Stimulated activated CD8-positive, alpha-beta memory T cell treated with anti-CD3 and anti-CD28 coated beads, Interleukin-12 subunit alpha, Interleukin-12 subunit beta, amount 100 ng/mL, for 1 hour (primary cell): Measurements from ENCODE around the gene PPP2R5E.
"Not testable (repeated sequence)": the region's sequence is repeated elsewhere in the genome, so short reads cannot be mapped to it uniquely, and the experiment has no call there.

Experiments used
- DNase-seq: peaks from one replicate; pipeline ENCODE4 v3.0.0-alpha.2; 2020; ENCODE audit warnings: low read depth

PPP2R5E gene

DNA sequence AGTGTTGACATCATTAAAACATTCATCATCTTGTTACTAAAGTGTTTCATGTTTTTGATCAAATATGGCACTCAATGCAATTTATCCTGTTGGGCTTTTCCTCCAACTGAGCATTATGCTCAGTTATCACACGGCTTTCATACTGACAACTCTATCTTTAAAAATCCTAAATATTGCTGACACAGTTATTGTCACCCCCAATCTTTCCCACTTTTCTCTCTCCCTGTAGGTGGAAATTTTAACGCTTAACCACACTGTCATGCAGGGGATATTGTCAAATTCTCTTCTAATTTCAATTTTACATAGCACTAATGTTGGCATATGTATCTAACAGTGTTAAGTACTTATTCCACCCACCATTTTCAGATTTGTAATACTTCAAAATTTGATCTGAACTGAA, 164.7 kb downstream of the PPP2R5E start:
- no peak for DNase-seq

DNA sequence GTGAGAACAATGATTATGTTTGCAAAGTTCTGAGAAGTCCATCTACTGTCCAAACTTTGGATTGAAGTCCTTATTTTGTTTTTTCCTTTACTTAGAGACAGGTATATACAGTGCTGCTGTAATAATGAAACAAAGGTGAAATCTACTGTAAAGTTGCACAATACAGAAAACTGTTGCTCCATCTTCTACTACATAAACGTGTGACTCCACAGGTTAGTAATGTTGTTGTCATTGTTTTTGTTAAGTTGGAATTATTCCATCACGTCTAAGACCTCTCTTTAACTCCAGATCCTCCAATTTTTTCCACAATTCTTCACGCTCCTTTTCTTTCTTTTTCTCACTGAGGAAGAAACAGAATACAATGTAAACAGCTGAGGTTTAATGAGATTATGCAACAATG, 167.4 kb downstream of the PPP2R5E start:
- no peak for DNase-seq

DNA sequence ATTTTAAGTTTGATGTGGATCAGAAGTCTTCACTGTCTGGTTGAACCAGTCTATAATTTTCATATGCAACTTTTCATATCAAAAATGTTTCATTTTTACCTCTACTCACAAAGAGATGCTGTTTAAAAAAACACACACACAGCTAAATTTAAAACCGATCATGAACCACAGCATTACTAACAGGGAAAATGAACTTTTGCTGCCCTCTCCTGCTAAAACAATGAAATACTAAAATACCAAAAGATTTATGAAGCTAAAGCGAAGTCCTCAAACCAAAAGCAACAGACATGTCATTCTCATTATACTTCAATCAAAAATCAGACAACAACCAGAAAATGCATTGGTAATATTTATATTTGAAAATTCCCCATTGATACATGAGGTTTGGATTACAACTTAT, 171.6 kb downstream of the PPP2R5E start:
- not testable (repeated sequence) for DNase-seq

DNA sequence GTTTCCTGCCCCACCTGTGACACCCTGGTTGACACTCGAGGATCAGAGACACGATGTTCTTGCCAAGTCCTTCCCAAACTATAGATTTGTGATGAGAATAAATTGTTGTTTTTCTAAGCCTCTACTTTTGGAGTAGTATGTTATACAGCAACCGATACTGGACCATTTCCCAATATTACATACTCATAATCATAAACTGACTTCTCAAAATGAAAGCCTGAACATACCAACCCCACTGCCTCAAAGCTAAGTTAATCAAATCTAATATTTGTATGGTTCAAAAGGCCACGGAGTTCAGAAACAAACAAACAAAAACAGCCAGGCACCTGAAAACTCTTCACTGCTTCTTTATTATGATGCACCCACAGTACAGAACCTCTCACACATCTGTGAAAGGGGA, 172.1 kb downstream of the PPP2R5E start:
- DNase-seq: no peak

DNA sequence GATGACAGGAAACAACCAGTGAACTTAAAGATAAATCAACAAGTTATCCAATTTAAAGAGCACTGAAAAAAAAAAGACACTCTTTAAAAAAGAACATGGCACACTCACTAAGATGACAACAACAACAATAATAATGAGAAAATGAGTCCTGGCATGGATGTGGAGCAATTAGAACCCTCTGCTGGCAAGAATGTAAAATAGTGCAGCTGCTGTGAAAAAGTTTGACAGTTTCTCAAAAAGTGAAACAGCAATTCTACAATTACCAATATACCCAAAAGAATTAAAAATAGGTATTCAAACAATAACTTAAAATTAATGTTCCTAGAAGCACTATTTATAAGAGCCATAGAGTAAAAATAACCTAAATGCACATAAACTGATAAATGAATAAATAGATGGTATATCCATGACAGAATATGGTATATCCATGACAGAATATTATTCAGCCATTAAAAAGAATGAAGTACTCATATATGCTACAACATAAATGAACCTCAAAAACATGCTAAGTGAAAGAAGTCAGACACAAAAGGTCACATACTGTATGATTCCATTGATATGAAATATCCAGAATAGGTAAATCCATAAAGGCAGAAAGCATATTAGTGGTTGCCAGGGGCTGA, 175.3 kb downstream of the PPP2R5E start:
- DNase-seq: no peak

DNA sequence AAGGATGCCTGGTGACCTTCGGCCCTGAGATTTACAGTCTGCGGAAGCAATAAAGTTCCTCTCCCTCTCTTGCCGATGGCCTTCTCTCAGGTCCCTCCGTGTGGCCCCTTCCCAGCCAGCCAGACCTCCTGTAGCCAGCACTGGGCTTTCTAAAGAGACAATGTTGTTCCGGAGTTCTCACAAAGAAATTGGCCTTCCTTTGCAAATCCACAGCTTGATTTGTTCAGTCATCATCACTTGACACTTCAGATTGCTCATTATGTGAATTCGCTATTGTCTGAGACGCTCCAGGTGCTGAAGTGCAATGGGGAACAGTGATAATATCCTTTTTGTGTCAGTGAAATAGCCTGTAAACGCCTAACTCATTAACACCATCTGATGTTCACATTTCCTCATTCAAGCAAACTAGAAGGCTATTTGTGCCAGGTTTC, 180.8 kb downstream of the PPP2R5E start:
- no peak for DNase-seq

DNA sequence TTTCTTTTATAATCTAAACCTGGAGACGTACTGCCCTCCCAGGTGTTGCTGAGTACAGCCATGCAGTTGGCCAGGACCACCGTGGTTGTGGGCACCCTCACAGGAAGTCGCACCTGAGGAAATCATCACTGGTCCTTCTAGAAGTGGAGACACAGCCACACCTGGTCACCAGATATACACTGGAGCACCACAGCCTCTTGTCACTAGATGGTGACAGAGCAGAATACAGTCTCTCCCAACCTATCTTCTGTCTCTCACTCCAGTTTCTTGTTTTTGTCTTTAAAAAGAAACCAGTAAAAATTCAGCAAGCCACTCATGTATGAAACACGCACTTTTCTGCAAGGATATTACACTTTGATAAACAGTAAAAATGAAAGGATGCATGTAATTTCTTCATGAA, 181.4 kb downstream of the PPP2R5E start:
- no peak for DNase-seq

DNA sequence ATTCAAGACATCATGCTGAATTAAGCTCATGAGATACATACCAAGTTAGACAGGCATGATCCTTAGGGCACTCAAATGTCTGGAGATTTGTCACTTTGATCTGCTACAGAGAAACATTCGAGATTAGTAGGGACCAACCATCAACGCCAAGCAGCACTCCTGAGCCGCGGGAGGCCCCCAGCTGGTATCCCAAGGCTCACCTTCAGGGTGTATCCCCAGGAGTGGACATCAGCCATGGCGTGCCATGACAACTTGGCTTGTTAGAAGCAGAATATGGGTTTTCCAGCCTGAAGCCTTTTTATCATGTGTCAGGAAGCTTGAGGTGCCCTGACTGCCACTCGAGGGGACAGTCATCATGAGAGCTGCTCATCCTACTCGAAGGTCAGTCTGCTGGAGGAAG, 185.3 kb downstream of the PPP2R5E start:
- no peak for DNase-seq

DNA sequence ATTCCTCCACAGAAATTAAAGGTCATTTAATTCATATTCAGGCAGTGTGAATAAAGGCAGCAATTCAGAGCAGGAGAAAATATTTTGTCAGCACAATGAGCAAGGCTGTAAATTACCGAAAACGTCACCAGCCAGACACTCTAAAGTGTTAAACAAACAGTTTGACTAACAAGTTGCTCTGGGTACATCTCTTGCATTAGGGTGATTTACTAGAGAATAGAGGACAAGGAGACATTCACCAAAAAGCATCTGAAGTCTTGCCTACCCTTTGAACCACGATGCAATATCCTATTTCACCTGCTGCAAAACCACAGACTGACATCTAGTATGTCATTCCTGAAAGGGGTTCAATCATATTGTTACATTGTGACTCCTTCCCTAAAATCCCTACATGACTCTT, 197.4 kb downstream of the PPP2R5E start:
- no peak for DNase-seq

DNA sequence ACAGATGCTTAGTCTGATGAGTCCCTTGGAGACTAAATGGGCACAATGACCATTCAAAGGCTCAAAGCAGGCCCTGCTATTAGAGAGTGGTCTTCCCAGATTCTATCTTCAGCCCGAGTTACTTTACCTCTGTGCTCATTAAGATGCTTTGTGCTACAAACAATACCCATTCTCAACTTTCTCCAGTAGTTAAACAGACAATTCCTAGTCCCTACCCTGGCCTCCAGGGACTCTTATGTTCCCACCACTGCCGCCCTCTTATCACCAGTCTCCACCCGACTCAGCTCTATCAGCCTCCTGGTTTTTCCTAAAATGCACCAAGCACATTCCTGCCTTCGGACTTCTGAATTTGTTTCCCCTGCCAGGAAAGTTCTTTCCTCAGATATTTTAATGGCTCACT, 198.8 kb downstream of the PPP2R5E start:
- no peak for DNase-seq

DNA sequence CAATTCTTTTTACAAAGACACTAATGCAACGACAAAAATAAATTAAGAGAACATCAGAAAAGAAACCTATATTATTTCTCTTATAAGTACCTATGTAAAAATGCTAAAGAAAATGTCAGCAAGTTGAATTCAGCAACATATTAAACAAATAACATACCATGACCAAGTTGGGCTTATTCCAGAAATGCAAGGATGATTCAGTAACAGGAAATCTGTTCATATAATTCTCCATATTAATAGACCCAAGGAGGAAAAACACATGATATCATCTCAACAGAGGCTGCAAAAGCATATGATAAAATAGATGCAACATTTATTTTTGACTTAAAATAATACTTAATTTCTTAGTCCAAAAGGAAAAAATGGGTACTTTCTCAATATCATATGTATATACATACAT, 199.3 kb downstream of the PPP2R5E start:
- DNase-seq: no peak

DNA sequence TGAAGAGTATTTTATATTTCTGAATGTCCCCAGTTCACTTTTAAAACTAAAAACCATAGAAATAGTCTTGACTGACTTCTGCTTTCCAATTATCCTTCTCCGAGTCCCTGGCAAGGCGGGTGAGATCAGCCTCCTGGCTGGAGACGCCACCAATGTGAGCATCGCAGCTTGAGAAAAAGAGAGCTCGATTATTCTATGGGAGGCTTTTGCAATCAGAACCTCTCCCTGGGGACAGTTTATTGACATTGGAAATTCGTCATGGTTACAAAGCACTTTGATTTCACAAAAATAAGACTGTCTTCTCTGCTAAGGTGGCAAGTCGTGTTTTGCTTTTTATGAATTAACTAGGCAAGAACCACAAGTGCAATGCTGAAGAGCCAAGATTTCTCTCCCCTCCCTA, 200.8 kb downstream of the PPP2R5E start:
- DNase-seq: no peak

DNA sequence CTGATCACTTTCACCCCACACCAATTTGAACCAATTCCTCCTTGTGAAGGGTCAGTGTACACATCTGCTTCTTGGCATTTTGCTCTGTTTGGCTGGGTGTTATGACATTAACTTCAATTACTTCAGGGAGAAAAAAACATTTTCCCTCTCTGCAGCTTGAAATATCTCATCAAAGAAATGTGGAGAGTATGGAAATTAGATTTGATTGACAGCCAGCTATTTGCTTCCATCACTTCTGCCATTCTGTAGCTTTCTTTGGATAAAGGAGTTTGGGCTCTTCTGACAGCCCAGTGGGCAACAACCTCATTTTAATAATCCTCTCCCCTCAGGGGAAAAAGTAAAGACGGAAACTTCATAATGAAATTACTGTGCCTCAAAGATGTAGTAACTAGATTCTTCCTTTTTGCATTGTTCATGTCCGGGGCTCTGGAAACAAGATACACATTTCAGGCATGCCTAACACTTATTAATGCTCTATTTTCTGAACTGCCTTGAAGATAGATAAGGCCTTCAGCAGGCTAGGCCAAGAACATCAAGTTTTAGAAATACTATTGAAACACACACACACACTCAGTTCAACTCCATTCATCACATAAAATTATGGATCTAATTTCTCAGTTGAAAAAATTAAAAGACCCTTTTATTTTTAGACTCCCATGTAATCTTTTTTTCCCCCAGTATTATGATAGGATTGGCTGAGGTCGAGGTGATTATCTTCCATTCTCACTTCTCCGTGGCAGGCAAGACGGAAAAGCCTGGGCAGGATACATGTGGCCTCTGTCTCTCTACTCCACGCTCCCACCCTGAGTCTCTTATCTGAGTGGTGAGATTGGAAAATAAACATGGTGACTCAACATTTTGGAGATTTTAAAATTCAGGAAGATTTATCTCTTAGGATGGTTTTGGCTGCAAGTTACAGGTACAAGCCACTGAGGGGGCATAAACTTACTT, 214.1 kb downstream of the PPP2R5E start:
- no peak for DNase-seq

DNA sequence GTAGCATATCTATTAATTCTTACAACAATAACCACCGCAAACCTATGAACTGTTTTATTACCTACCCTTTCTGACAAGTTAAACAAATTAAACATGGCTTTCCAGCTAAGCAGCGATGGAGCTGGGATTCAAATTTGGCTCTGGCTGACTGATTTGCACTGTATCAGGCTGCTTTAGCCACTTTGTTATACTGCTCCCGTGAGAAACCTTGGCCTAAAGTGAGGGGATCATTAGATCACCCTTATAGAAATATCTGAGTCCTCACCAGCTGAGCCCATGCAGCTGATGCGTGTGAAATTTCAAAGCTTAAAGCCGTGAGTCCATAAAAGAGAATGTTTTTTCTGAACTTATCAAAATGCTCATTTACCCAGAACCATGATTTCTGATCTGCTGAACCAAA, 216.3 kb downstream of the PPP2R5E start:
- DNase-seq: no peak

DNA sequence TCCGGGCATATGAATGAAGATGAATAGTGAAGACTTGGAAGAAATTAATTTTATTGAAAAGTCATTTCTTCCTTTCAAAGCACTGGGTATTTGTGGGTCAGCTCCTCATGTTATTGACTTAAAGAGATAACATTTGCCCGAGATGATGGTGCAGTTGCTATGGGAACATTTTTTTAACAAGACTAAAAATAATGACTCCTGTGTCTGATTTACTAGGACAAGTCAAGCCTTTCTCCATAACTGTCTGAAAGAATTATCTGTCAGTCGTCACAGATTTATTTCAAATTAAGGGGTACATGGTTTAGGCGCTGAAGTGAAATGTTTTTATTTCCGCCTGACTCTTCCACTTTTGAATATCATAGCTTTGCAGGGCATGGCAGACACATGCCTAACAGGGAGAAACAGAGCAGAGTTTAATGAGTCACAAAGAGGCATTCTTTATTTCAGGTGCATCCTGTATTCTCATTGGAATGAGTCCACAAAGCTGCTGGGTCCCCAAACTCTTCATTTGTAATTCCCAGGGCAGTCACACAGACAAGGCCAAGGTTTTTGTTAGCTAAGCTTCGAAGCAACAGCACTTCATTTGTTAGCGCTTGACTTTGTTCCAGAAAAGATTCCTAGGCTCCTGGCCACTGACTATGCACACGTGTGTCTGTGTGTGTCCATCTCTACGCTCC, 220.1 kb downstream of the PPP2R5E start:
- no peak for DNase-seq

DNA sequence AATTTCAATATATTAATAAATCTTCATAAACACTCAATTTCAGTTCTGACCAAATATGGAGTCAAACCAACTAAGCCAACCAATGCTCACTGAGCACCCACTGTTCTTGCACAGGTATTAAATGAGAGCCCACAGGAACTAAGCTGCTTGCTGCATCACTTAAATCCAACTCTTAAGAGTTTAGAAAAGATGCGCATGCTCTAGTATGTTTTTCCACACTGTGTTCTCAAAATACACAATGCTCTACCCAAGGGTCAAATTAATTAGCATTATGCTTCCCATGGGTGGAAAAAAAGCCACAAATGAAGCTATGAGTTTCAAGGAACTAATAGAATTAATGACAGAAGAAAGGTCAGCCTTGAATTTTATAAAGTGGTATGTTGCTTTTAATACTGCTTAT, 220.7 kb downstream of the PPP2R5E start:
- no peak for DNase-seq
